Activated effector memory CD4-positive, alpha-beta T cell treated with anti-CD3 and anti-CD28 coated beads, Interleukin-2, amount 50 U/mL, for 16 hours (primary cell): ENCODE measurements around the gene PLP1.
"Not testable (repeated sequence)": the region's sequence is repeated elsewhere in the genome, so short reads cannot be mapped to it uniquely, and the experiment has no call there.

Experiments
- DNase-seq: peaks from one replicate; pipeline ENCODE4 v3.0.0-alpha.2; 2020

Gene PLP1, protein sequence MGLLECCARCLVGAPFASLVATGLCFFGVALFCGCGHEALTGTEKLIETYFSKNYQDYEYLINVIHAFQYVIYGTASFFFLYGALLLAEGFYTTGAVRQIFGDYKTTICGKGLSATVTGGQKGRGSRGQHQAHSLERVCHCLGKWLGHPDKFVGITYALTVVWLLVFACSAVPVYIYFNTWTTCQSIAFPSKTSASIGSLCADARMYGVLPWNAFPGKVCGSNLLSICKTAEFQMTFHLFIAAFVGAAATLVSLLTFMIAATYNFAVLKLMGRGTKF

GRCh38 chrX:103776546-103776945, at the start of gene PLP1:
TSS of gene PLP1 (plus strand) at chrX:103776840. CDS start at chrX:103776996, 156 bp downstream.
- DNase-seq: no peak

DNA sequence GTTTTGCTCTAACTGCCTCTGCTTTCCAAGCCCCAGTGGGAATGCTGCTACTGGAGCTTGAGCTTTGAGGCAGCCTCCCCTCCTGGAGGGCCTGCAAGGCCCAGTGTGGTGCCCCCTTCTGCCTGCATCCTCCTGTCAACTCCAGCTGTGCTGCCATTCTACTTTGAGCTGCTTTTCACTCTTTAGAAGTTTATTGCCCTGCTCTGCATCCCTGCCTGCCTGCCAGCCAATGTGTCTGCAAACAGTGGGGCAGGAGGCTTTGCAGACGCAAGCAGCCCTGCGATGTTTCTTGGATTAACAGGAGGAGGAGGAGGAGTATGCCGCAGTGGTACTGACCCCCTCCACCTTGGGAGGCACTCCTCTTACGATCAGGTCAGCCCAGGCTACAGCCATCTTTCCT, 49.5 kb upstream of the PLP1 start:
- DNase-seq: no peak

- DNase-seq: no peak
Observed at GRCh38 chrX:103729015-103729414, 47.6 kb upstream of the PLP1 start.

GRCh38 chrX:103730147-103730795, 46.4 kb upstream of the PLP1 start:
- no peak for DNase-seq

- no peak for DNase-seq
Observed at GRCh38 chrX:103730796-103731493, 45.7 kb upstream of the PLP1 start.

DNA sequence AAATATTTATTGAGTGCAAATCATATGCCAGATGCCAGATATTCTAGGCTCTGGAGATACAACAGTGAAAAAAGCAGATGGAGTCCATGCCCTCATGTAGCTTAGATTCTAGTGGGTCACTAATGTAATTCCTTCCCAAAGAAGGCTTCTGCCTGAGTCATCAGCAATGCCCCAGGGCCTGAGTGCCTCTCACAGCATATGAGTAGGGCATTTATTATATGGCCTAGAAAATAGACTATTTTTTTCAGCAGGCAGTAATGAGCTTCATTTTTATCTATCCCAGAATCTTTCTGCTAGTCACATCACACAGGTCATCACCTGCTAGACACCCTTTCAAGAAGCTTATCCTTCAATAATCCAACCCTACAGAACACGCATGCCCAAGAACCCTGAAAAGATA, 43.6 kb upstream of the PLP1 start:
- DNase-seq: no peak

GRCh38 chrX:103734125-103734760, 42.4 kb upstream of the PLP1 start:
- no peak for DNase-seq

GRCh38 chrX:103737696-103738095, 38.9 kb upstream of the PLP1 start:
- no peak for DNase-seq

DNA sequence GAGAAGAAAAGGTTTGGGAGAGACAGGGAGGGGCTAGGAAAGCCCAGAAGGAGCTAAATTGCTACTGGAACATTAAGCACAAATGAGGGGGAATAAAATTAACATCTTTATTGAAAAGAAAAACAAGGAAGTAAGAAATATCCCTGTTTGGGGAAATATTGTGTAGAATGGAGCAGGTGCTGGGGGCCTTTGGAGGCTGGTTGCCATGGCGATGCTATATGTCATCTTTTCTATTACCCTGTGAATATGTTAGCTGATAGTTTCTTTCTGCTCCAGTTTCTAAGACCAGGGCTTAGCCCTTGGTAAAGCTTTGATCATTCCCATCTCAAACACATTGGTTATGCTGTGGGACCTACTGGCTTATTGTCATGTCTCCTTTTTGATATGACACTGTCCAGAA, 37.2 kb upstream of the PLP1 start:
- DNase-seq: no peak

DNA sequence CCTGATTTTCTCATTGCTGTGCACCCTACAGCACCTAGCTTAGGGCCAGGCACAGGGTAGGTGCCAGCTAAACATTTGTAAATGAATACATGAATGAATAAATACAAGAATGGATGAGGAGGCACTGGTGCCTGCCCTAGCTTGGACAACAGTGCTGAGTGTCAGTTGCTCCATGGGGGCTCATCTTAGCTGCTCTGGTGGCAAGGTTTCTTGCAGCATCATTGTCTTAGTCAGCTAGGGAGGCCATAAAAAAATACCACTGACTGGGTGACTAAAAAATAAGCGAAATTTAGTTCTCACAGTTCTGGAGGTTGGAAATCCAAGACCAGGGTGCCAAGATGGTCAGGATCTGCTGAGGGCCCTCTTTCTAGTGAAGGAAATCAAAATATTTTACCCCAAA, 34.8 kb upstream of the PLP1 start:
- DNase-seq: no peak

DNA sequence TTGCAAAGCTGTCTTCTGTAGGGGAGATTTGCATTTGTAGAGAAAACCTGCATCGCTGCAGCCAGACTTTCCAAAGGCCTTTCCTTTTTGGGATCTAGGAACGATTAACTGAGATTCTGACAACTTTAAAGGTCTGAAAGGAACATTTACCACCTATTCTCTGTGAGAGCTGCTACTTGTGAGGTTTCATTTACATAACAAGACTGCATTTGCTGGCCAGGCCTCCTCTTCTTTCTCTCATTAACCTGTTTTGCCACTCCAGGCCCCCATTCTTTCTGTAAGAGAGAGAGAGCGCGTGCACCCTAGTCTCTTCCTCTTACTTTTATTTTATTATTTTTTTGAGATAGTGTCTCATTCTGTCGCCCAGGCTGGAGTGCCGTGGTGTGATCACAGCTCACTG, 34.3 kb upstream of the PLP1 start:
- no peak for DNase-seq

DNA sequence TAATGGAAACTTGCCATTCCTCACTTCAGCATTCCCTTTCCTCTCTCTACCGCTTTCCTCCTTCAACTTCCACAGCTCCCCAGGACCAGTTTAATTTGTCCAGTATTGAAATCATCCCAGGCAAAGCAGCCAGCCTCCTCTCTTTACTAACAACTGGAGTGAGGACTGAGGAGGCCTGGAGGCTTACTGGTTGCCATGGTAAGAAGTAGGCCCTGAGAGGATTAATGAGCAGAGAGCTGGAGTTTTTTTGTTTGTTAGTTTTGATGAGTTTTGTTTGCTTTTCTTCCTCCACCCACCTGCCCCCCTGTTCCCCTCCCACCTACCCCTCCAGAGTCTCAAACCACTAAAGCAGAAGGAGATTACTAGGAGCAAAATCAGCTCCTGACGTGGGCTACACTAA, 29.5 kb upstream of the PLP1 start:
- DNase-seq: no peak

- no peak for DNase-seq
Observed at GRCh38 chrX:103754401-103754800, 22.2 kb upstream of the PLP1 start.

DNA sequence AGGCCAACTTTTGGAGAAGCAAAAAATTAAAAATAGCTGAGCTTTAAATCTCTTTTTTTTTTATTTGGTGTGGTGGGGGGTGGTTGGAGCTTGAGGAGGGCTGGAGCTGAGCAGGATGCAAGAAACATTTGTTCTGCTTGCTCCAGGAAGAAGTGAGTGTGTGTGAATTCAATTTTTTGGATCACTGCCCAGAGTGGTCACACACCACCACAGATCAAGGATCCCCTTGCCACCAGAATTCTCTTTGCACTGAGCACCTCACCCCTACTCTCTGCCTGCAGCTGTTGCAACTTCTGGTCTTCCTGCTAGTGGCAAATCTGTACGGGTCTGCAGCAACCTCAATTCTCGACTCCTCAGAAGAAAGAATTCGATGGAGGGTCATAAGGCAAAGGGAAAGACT, 19.9 kb upstream of the PLP1 start:
- DNase-seq: no peak

DNA sequence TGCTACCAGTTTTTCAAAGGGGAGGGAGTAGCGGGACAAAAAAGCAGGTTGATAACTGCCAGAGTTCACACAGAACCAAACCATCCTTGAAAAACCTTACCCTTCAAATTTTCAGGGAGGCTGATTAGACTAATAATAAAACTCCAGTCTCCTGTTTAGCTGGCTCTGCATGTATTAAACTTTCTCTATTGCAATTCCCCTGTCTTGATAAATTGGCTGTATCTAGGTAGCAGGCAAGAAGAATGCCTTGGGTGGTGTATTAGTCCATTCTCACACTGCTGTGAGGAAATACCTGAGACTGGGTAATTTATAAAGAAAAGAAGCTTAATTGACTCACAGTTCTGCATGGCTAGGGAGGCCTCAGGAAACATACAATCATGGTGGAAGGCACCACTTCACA, 18.1 kb upstream of the PLP1 start:
- no peak for DNase-seq

DNA sequence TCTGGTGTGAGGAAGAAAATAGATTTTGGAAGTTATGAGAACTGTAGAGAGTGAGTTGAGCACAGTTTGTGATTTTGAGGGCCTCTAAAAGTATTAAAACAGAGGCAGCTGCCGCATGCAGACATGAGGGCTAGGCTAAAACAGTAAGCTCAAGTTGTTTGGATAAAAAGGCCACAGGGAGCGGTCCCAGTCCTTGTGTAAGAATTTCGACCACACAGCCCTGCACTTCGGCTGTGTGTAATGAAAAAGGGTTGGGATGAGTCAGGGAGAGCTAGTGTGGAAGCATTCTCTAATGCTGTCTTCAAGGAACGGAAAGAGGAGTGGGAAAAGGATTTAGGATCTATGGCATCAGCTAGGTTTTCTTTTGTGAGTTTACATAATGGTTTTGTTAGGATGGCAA, 13.1 kb upstream of the PLP1 start:
- not testable (repeated sequence) for DNase-seq

DNA sequence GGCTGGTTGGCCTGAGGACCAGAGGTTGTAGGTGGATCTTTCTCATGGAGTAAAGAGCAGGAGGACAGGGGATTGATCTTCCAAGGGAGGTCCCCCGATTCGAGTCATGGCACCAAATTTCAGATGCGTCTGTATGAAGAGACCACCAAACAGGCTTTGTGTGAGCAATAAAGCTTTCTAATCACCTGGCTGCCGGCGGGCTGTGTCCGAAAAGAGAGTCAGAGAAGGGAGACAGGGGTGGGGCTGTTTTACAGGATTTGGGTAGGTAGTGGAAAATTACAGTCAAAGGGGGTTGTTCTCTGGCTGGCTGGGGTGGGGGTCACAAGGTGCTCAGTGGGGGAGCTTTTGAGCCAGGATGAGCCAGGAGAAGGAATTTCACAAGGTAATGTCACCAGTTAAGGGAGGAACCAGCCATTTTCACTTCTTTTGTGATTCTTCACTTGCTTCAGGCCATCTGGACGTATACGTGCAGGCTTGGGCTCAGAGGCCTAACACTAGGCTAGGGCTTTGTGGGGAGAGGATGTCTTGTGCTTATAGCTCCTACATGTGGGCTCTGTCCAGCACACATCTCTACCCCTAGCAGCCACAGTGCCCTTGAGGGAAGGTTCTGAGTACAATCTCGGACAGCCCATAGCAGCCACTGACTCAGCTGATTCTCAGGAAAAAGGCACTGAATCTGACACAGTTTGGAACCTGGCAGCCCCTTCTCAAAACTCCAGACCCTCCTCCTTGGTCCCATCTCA, 9.7 kb upstream of the PLP1 start:
- DNase-seq: not testable (repeated sequence)

DNA sequence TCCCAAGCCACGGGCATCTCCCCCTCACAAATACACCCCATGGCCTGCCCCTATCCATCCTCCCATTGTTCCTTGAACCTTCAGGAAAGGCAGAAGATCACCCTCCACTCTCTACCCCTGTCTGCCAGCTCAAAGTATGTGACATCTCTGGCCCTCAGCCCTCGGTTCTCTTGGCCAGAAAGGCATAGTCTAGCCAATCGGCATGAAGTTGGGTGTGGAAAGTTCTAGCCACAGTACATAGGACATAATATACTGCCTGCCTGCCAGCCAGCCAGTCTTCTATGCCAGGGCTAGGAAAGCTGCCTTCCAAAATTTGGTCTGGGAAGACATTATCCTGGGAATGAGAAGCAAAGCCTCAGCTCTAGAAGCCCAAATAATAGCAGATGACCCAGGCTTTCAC, 3.2 kb upstream of the PLP1 start:
- no peak for DNase-seq

DNA sequence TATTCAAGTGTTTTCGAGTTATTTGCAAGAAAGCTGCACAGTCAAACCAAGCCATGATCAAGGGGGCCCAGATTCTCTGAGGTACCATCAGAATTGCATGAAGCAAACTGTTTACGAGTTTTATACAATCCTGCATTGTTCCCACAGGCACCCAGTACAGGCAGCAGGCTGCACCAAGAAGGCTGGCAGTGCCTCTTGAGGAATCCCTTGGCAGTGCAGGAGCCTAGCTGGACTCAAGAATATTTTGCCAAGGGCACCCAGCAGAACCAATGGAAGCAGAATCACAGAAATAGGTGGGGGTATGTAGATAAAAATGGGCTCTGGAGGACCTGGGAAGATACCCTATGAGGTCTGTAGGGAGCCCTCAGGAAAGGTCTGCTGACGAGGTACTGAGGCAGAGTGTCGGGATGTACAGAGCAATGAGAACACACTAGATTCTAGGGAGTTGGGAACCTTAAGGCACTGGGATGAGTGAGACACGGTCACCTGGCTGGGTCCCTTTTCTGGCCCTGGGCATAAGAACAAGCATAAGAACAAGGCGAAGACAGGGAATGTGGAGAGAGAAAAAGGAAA, 2.5 kb upstream of the PLP1 start:
- no peak for DNase-seq

DNA sequence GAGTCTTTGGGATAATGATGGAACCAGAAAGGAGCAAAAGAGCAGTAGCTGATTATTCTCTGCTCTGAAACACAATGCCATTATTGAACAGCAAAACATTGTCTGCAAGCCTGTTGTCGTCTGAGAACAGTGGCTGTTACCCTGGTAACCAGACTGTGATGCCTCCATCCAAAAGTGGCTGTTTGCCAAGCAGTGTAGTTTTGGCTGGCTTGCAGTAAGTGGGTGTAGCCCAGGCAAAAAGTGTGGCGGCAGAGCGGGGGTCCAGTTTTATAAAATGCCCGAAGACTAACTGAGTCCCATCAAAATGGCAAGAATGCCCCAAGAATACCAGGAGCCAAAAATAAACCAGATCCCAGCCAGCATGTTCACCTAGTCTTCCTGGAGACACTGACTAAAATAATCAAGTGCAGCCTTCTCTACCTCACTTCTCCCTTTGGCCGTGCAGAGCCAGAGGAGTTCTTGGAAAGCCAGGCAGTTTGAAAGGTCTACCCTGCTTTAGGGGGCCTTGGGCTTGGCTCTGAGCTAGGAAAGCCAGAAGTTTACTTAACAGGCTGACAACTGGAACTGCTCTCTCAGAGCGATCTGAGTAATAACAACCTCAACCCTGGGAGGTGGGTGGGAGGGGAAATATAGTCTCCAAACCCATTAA, 2.6 kb downstream of the PLP1 start:
- no peak for DNase-seq

- DNase-seq: no peak
Observed at GRCh38 chrX:103780336-103781061, 3.9 kb downstream of the PLP1 start.

DNA sequence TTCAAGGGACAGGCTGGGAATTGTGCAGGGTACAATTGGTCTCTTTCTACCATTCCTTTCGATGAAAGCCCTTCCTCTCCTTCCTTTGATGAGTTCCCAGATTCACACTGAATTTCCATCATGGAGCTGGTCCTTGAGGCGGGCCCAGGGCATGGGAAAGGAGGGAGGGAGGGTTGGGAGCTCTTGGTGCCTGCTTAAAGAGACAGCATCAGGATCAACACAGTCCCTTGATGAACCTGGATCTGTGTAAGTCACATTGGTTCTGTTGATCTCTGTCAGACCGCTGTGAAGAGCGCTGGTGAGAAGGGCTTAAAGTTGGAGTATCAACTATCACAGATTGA, 4.4 kb downstream of the PLP1 start:
- no peak for DNase-seq
